WTC11 (cell line): ENCODE data around the gene DPYSL4. TPM values are rescaled to one million over a fixed set of nuclear protein-coding genes. Genes with fewer than 3 reads are reported as not detected.

ENCODE experiments used
- ATAC-seq: fragments of 200-7000 bp; cut with Tn5 transposase; 2 replicates; pipeline ENCODE4 v1.10.0; 2021; ENCODE audit warnings: mild to moderate bottlenecking, moderate library complexity
- CTCF ChIA-PET: fragments of 300-600 bp; sonication (Branson Sonifier 250); formaldehyde crosslinking; loops from one replicate; lab custom pipeline; 2021; ENCODE audit warnings: antibody characterized with exemption; lab: Charles Lee
- POLR2A ChIA-PET: fragments of 350-600 bp; sonication (Branson Sonifier 250); formaldehyde crosslinking; loops from one replicate; lab custom pipeline; 2021; ENCODE audit warnings: antibody characterized with exemption; lab: Charles Lee
- DNase-seq: peaks from one replicate; pipeline ENCODE4 v3.0.0; 2021; ENCODE audit warnings: low spot score
- H3K27ac Mint-ChIP-seq: 2 replicates; pipeline ENCODE4 v1.8.0; 2021; ENCODE audit warnings: mixed read lengths
- H3K27me3 Mint-ChIP-seq: 2 replicates; pipeline ENCODE4 v1.8.0; 2021; ENCODE audit warnings: low read depth, mild to moderate bottlenecking, moderate library complexity, mixed read lengths
- H3K36me3 Mint-ChIP-seq: 2 replicates; pipeline ENCODE4 v1.8.0; 2021; ENCODE audit warnings: mixed read lengths
- H3K4me1 Mint-ChIP-seq: 2 replicates; pipeline ENCODE4 v1.8.0; 2022; ENCODE audit warnings: mixed read lengths
- H3K4me3 Mint-ChIP-seq: 2 replicates; pipeline ENCODE4 v1.8.0; 2021; ENCODE audit warnings: mild to moderate bottlenecking, moderate library complexity, mixed read lengths
- H3K9me3 Mint-ChIP-seq: 2 replicates; pipeline ENCODE4 v1.8.0; 2021; ENCODE audit warnings: mixed read lengths
- CBFB ChIP-seq: sonication (generic); formaldehyde crosslinking; IDR thresholded peaks from 2 replicates; pipeline ENCODE4 v1.8.1; 2022; ENCODE audit warnings: mild to moderate bottlenecking, low read depth, missing genetic modification reagents
- E2F1 ChIP-seq: sonication (generic); formaldehyde crosslinking; IDR thresholded peaks from 2 replicates; pipeline ENCODE4 v1.8.0; 2022; ENCODE audit warnings: mild to moderate bottlenecking, missing genetic modification reagents
- ERG ChIP-seq: fragments of 250-450 bp; sonication (Bioruptor Pico); IDR thresholded peaks from 2 replicates; pipeline ENCODE4 v1.8.0; 2021; ENCODE audit warnings: mild to moderate bottlenecking
- PREB ChIP-seq: sonication (generic); formaldehyde crosslinking; IDR thresholded peaks from 2 replicates; pipeline ENCODE4 v1.8.1; 2022; ENCODE audit warnings: mild to moderate bottlenecking, missing genetic modification reagents, moderate library complexity, borderline replicate concordance
- SMAD3 ChIP-seq: sonication (generic); formaldehyde crosslinking; IDR thresholded peaks from 2 replicates; pipeline ENCODE4 v1.8.0; 2022; ENCODE audit warnings: missing genetic modification reagents, mild to moderate bottlenecking, borderline replicate concordance
- SOX15 ChIP-seq: fragments of 250-450 bp; sonication (Bioruptor Pico); IDR thresholded peaks from 2 replicates; pipeline ENCODE4 v1.9.0; 2021; ENCODE audit warnings: mild to moderate bottlenecking
- ZNF219 ChIP-seq: sonication (generic); formaldehyde crosslinking; IDR thresholded peaks from 2 replicates; pipeline ENCODE4 v1.8.0; 2023; ENCODE audit warnings: missing genetic modification reagents, mild to moderate bottlenecking, borderline replicate concordance
- ZNF232 ChIP-seq: sonication (generic); formaldehyde crosslinking; IDR thresholded peaks from 2 replicates; pipeline ENCODE4 v1.8.0; 2022; ENCODE audit warnings: mild to moderate bottlenecking, missing genetic modification reagents
- ZNF317 ChIP-seq: sonication (generic); formaldehyde crosslinking; IDR thresholded peaks from 2 replicates; pipeline ENCODE4 v1.8.1; 2023; ENCODE audit warnings: low read depth, mild to moderate bottlenecking, moderate library complexity, missing genetic modification reagents, borderline replicate concordance
- ZSCAN18 ChIP-seq: fragments of 250-450 bp; sonication (Bioruptor Pico); IDR thresholded peaks from 2 replicates; pipeline ENCODE4 v2.1.2; 2022; ENCODE audit warnings: mild to moderate bottlenecking, moderate library complexity
- total RNA-seq: library from RNA; stranded (reverse); gene quantifications from 3 replicates; pipeline ENCODE4 v1.2.3, GENCODE V29; 2021
- TF ChIP-seq, protein P1 (sequence below): sonication (generic); formaldehyde crosslinking; IDR thresholded peaks from 2 replicates; pipeline ENCODE4 v1.8.0; 2022; ENCODE audit warnings: mild to moderate bottlenecking, missing genetic modification reagents
- TF ChIP-seq, protein P2 (sequence below): fragments of 250-450 bp; sonication (Bioruptor Pico); IDR thresholded peaks from 2 replicates; pipeline ENCODE4 v1.9.0; 2021; ENCODE audit warnings: mild to moderate bottlenecking
- TF ChIP-seq, protein P3 (sequence below): sonication (generic); formaldehyde crosslinking; IDR thresholded peaks from 2 replicates; pipeline ENCODE4 v1.8.1; 2022; ENCODE audit warnings: mild to moderate bottlenecking, moderate library complexity, missing genetic modification reagents
- TF ChIP-seq, protein P4 (sequence below): sonication (generic); formaldehyde crosslinking; IDR thresholded peaks from 2 replicates; pipeline ENCODE4 v1.8.1; 2023; ENCODE audit warnings: mild to moderate bottlenecking, missing genetic modification reagents, moderate library complexity

The DPYSL4 gene
- total RNA-seq, 1 experiment from 2014 or later, result 17.0 TPM

GRCh38 chr10:132232023-132232951, 45.5 kb downstream of the DPYSL4 start (continued):
- TF ChIP-seq, protein P1, sequence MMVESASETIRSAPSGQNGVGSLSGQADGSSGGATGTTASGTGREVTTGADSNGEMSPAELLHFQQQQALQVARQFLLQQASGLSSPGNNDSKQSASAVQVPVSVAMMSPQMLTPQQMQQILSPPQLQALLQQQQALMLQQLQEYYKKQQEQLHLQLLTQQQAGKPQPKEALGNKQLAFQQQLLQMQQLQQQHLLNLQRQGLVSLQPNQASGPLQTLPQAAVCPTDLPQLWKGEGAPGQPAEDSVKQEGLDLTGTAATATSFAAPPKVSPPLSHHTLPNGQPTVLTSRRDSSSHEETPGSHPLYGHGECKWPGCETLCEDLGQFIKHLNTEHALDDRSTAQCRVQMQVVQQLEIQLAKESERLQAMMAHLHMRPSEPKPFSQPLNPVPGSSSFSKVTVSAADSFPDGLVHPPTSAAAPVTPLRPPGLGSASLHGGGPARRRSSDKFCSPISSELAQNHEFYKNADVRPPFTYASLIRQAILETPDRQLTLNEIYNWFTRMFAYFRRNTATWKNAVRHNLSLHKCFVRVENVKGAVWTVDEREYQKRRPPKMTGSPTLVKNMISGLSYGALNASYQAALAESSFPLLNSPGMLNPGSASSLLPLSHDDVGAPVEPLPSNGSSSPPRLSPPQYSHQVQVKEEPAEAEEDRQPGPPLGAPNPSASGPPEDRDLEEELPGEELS, result no peak
- TF ChIP-seq SMAD3 (CRISPR knock-in tag), result no peak
- TF ChIP-seq CBFB (CRISPR knock-in tag), result no peak
- no peak for TF ChIP-seq SOX15 (CRISPR knock-in tag)
- TF ChIP-seq, protein P2, sequence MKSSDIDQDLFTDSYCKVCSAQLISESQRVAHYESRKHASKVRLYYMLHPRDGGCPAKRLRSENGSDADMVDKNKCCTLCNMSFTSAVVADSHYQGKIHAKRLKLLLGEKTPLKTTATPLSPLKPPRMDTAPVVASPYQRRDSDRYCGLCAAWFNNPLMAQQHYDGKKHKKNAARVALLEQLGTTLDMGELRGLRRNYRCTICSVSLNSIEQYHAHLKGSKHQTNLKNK (CRISPR knock-in tag), result no peak
- no peak for TF ChIP-seq ERG (CRISPR knock-in tag)
- TF ChIP-seq, protein P3, sequence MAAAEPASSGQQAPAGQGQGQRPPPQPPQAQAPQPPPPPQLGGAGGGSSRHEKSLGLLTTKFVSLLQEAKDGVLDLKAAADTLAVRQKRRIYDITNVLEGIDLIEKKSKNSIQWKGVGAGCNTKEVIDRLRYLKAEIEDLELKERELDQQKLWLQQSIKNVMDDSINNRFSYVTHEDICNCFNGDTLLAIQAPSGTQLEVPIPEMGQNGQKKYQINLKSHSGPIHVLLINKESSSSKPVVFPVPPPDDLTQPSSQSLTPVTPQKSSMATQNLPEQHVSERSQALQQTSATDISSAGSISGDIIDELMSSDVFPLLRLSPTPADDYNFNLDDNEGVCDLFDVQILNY (CRISPR knock-in tag), result no peak
- TF ChIP-seq ZSCAN18 (CRISPR knock-in tag), result no peak
- no peak for TF ChIP-seq PREB (CRISPR knock-in tag)
- TF ChIP-seq, protein P4, sequence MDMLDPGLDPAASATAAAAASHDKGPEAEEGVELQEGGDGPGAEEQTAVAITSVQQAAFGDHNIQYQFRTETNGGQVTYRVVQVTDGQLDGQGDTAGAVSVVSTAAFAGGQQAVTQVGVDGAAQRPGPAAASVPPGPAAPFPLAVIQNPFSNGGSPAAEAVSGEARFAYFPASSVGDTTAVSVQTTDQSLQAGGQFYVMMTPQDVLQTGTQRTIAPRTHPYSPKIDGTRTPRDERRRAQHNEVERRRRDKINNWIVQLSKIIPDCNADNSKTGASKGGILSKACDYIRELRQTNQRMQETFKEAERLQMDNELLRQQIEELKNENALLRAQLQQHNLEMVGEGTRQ, result no peak
- no peak for TF ChIP-seq E2F1
- TF ChIP-seq, all 79 proteins: peak for 0

DNA sequence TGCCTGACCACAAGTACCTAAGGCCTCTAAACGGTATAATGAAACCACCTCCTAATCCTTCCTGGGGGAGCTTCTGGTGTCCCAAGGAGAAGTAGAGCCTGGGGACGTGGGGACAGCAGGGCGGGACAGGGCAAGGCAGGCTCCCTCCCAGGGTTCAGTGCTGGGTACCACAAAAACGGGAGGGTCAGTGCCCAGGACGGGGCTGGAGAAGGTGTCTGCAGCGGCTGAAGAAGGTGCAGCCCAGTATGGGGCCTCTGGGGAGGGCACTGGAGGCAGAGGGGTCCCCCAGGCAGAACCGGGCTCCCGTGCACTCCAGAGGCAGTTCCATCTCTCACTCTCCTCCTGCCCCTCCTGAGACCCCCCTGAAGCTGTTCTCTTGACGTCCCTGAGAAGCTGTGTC, 46.2 kb downstream of the DPYSL4 start:
- CTCF ChIA-PET, result interaction anchor here (2.1 kb wide), 1 partner anchor 128 kb away, joined by 9 read pairs; no protein-coding TSS in a partner anchor
- POLR2A ChIA-PET, result no interaction called here
- Mint-ChIP-seq H3K4me1 (peaks cover 8% of the 10 kb centered on the region), H3K27ac (no peak overlapping the region), H3K4me3 (no peak overlapping the region), H3K27me3 (no peaks in the 10 kb centered on the region), H3K9me3 (no peaks in the 10 kb centered on the region), H3K36me3 (no peaks in the 10 kb centered on the region)
- TF ChIP-seq ZNF219 (CRISPR knock-in tag), result no peak
- no peak for TF ChIP-seq ZNF232 (CRISPR knock-in tag)
- no peak for TF ChIP-seq ZNF317 (CRISPR knock-in tag)
- TF ChIP-seq PREB (CRISPR knock-in tag), result no peak
- no peak for TF ChIP-seq ERG (CRISPR knock-in tag)
- DNase-seq, result no peak
- no peak for ATAC-seq
